ENCODE results near the gene NEDD9. TPM values are rescaled to one million over a fixed set of nuclear protein-coding genes. Genes with fewer than 3 reads are reported as not detected.

NEDD9 gene
- total and polyA plus RNA-seq, 2 donors (not counting 1 experiment from before 2014, with no cell fraction given) = 38.9 to 46.2 TPM

- Histone ChIP-seq H3K9me3 (ENCODE audit: control extremely low read depth in 1 of 3, control insufficient read depth in 2 of 3, insufficient read depth in 1 of 3, low read length in 2 of 3) (no peaks in the 10 kb centered on the region), H3K27ac (ENCODE audit: low read length in 2 of 2) (no peak overlapping the region), H3K4me2 (replicated peaks; ENCODE audit: low read depth, low read length, poor library complexity, severe bottlenecking) (no peak overlapping the region), H3K4me3 (ENCODE audit: control extremely low read depth in 1 of 5, extremely low read depth in 1 of 5, insufficient read depth in 1 of 5, low read depth in 2 of 5, low read length in 4 of 5) (no peak overlapping the region), H3K4me1 (ENCODE audit: control insufficient read depth in 2 of 2, insufficient read depth in 2 of 2, low read length in 2 of 2) (peaks cover 16 to 23% of the 10 kb centered on the region in 2 donors), H3K36me3 (replicated peaks in 1 of 2; ENCODE audit: control extremely low read depth in 1 of 2, control insufficient read depth in 1 of 2, extremely low read depth in 1 of 2, insufficient read depth in 2 of 2, low read length in 1 of 2) (peaks cover 11 to 28% of the 10 kb centered on the region in 2 experiments), H3K79me2 (ENCODE audit: control insufficient read depth, insufficient read depth, low read length) (peaks cover 62% of the 10 kb centered on the region), H2AFZ (ENCODE audit: insufficient read depth, low read depth, low read length, poor library complexity, severe bottlenecking) (no peak overlapping the region), H3K27me3 (replicated peaks in 1 of 4; ENCODE audit: control extremely low read depth in 1 of 4, control insufficient read depth in 3 of 4, insufficient read depth in 4 of 4, low read length in 3 of 4) (no peaks in the 10 kb centered on the region), H3K9ac (ENCODE audit: low read length) (no peak overlapping the region), H4K20me1 (ENCODE audit: control insufficient read depth, insufficient read depth, low read length, poor library complexity, severe bottlenecking) (peaks cover 7% of the 10 kb centered on the region)
- 100% methylated on average over 2 of the region's 4 CpGs for WGBS (ENCODE audit: insufficient coverage)
- ATAC-seq (ENCODE audit: low read depth) = no peak
- Mint-ChIP-seq H3K27me3 (no peaks in the 10 kb centered on the region), H3K4me3 (no peak overlapping the region), H3K27ac (no peak overlapping the region), H3K4me1 (peaks cover 27% of the 10 kb centered on the region), H3K9me3 (ENCODE audit: insufficient read depth) (no peaks in the 10 kb centered on the region)
- no peak for DNase-seq
- CTCF ChIA-PET = no interaction called here
- TF ChIP-seq EZH2 (IDR thresholded peaks at IDR 0.05; ENCODE audit: borderline replicate concordance, insufficient read depth, low read depth, low read length, poor library complexity, severe bottlenecking) = no peak
- TF ChIP-seq, protein P1, sequence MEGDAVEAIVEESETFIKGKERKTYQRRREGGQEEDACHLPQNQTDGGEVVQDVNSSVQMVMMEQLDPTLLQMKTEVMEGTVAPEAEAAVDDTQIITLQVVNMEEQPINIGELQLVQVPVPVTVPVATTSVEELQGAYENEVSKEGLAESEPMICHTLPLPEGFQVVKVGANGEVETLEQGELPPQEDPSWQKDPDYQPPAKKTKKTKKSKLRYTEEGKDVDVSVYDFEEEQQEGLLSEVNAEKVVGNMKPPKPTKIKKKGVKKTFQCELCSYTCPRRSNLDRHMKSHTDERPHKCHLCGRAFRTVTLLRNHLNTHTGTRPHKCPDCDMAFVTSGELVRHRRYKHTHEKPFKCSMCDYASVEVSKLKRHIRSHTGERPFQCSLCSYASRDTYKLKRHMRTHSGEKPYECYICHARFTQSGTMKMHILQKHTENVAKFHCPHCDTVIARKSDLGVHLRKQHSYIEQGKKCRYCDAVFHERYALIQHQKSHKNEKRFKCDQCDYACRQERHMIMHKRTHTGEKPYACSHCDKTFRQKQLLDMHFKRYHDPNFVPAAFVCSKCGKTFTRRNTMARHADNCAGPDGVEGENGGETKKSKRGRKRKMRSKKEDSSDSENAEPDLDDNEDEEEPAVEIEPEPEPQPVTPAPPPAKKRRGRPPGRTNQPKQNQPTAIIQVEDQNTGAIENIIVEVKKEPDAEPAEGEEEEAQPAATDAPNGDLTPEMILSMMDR (IDR thresholded peaks at IDR 0.05) = no peak
- POLR2A ChIA-PET = no interaction called here
- intact Hi-C loops (cut with micrococcal nuclease) = no loop called here
These were observed 29.8 kb upstream of the NEDD9 start for GRCh38 chr6:11262242-11262641.

DNA sequence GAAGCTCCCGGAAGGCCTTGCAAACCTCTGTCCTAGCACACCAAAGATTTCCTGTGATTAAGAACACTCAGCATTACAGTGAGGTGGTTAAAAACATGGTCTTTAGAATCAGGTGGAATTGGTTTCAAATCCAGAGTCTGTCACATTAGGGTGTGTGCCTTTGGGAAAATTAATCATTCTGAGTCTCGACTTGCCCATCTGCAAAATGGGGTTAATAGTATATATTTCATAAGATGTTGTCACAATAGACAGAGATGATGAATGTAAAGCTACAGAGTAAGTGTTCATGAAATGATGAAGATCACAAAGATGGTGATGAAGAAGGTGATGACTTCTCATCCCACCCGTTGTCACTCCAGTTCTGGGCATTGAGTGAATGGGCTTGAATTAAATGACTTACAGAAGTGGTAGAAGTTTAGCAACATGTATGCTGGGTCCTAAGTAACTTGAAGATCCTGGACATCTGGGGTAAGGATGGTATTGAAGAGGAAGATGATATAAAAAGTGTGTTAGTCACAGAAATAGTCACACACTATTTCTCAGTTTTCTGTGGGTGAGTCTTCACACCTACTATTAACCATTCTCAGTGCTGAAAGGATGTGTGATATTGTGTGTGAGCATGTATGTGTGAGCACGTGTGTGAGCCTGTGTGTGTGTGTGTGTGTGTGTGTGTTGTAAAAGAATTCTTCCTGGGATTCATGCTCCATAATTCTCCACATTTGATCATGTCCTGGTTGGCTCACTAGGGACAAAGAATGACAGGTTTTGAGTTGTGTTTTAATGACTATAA, 28.0 kb upstream of the NEDD9 start:
- no peaks in the 10 kb centered on the region for H3K27me3 Mint-ChIP-seq
- H3K4me1 Mint-ChIP-seq = peaks cover 29% of the 10 kb centered on the region
- intact Hi-C loops (cut with micrococcal nuclease) = no loop called here
- Histone ChIP-seq H2AFZ (ENCODE audit: insufficient read depth, low read depth, low read length, poor library complexity, severe bottlenecking) (no peak overlapping the region), H3K4me1 (ENCODE audit: control insufficient read depth in 2 of 2, insufficient read depth in 2 of 2, low read length in 2 of 2) (peaks cover 16 to 23% of the 10 kb centered on the region in 2 donors), H3K79me2 (ENCODE audit: control insufficient read depth, insufficient read depth, low read length) (peaks cover 60% of the 10 kb centered on the region), H3K9me3 (ENCODE audit: control extremely low read depth in 1 of 3, control insufficient read depth in 2 of 3, insufficient read depth in 1 of 3, low read length in 2 of 3) (no peaks in the 10 kb centered on the region), H3K9ac (ENCODE audit: low read length) (no peak overlapping the region), H4K20me1 (ENCODE audit: control insufficient read depth, insufficient read depth, low read length, poor library complexity, severe bottlenecking) (peaks cover 7% of the 10 kb centered on the region), H3K4me3 (ENCODE audit: control extremely low read depth in 1 of 5, extremely low read depth in 1 of 5, insufficient read depth in 1 of 5, low read depth in 2 of 5, low read length in 4 of 5) (no peak overlapping the region), H3K27me3 (replicated peaks in 1 of 4; ENCODE audit: control extremely low read depth in 1 of 4, control insufficient read depth in 3 of 4, insufficient read depth in 4 of 4, low read length in 3 of 4) (no peaks in the 10 kb centered on the region), H3K4me2 (replicated peaks; ENCODE audit: low read depth, low read length, poor library complexity, severe bottlenecking) (no peak overlapping the region), H3K36me3 (replicated peaks in 1 of 2; ENCODE audit: control extremely low read depth in 1 of 2, control insufficient read depth in 1 of 2, extremely low read depth in 1 of 2, insufficient read depth in 2 of 2, low read length in 1 of 2) (peaks cover 12 to 23% of the 10 kb centered on the region in 2 experiments), H3K27ac (ENCODE audit: low read length in 2 of 2) (no peak overlapping the region)
- H3K4me3 Mint-ChIP-seq = no peak overlapping the region
- no peak for ATAC-seq (ENCODE audit: low read depth)
- DNase-seq = no peak
- 100% methylated on average over 2 of the region's 4 CpGs for WGBS (ENCODE audit: insufficient coverage)
- no peaks in the 10 kb centered on the region for H3K9me3 Mint-ChIP-seq (ENCODE audit: insufficient read depth)
- POLR2A ChIA-PET = interaction anchor here (0.7 kb wide), 1 partner anchor 289 kb away, joined by 4 read pairs; no protein-coding TSS in a partner anchor
- H3K27ac Mint-ChIP-seq = peak overlapping the region; percentile 1
- CTCF ChIA-PET = no interaction called here
- TF ChIP-seq EZH2 (IDR thresholded peaks at IDR 0.05; ENCODE audit: borderline replicate concordance, insufficient read depth, low read depth, low read length, poor library complexity, severe bottlenecking) = no peak
- TF ChIP-seq, protein P1 (IDR thresholded peaks at IDR 0.05) = no peak

All from B cell (primary cell).